HepG2 (cell line): Measurements from ENCODE around the gene SNX6. TPM values are rescaled to one million over a fixed set of nuclear protein-coding genes. Genes with fewer than 3 reads are reported as not detected.

Experiments
- ATAC-seq: fragments of 200-7000 bp; cut with Tn5 transposase; 3 replicates; pipeline ENCODE4 v1.9.1; 2020; ENCODE audit warnings: mild to moderate bottlenecking, moderate library complexity
- BruUV-seq: library from RNA; stranded (reverse); fragments of 400-500 nt; replicated peaks from 2 replicates; lab custom pipeline; 2021; lab: Mats Ljungman, UMichigan
- CTCF ChIA-PET: fragments of 300-600 bp; formaldehyde crosslinking; extraction: SDS; loops from one replicate; lab custom pipeline; 2021; ENCODE audit warnings: low total read pairs, inconsistent platforms, low intra/inter-chr PET ratio; lab: Yijun Ruan, JAX
- POLR2A ChIA-PET: fragments of 350-600 bp; sonication (Branson Sonifier 250); formaldehyde crosslinking; loops from one replicate; lab custom pipeline; 2020; ENCODE audit warnings: antibody characterized with exemption, inconsistent platforms; lab: Yijun Ruan, JAX
- DNase-seq: peaks from one replicate; pipeline ENCODE4 v3.0.0-alpha.2; 2015; ENCODE audit warnings: low spot score
- FAIRE-seq: peaks from 3 replicates; lab custom pipeline; 2011; peaks lifted over from hg19 to GRCh38; lab: Jason Lieb, UNC
- H2AFZ ChIP-seq: one replicate; pipeline ENCODE4 v1.6.1; 2011; ENCODE audit warnings: low read length, inconsistent platforms
- H3K27ac ChIP-seq: fragments of 300-600 bp; 3 replicates; pipeline ENCODE4 v1.8.0; 2011; ENCODE audit warnings: mixed run types, mild to moderate bottlenecking, mixed read lengths, low read length, inconsistent platforms; ENCODE audit not compliant: insufficient read depth; ENCODE audit errors: extremely low read length
- H3K27me3 ChIP-seq, 2 experiments: fragments of 200-600 bp in 1 of 2; 2 replicates in 1 of 2; 3 replicates in 1 of 2; pipeline versions ENCODE4 v1.6.0 to v1.8.0; 2011; ENCODE audit warnings: low read length in 2 of 2, mild to moderate bottlenecking in 2 of 2, moderate library complexity in 2 of 2, inconsistent platforms in 1 of 2; ENCODE audit not compliant: insufficient read depth in 2 of 2, control insufficient read depth in 1 of 2
- H3K36me3 ChIP-seq, 2 experiments: fragments of 200-600 bp in 1 of 2; replicated peaks in 1 of 2; 2 replicates in 1 of 2; 3 replicates in 1 of 2; pipeline versions ENCODE4 v1.5.1 to v1.8.0; 2011; ENCODE audit warnings: low read length in 2 of 2, inconsistent platforms in 1 of 2; ENCODE audit not compliant: insufficient read depth in 2 of 2, control insufficient read depth in 1 of 2
- H3K4me1 ChIP-seq: 2 replicates; pipeline ENCODE4 v1.5.1; 2012; ENCODE audit warnings: low read length, inconsistent platforms; ENCODE audit not compliant: insufficient read depth
- H3K4me2 ChIP-seq: 2 replicates; pipeline ENCODE4 v1.6.0; 2011; ENCODE audit warnings: low read depth, low read length, inconsistent platforms
- H3K4me3 ChIP-seq, 3 experiments: fragments of 200-600 bp in 1 of 3; sonication (generic), shearing (Covaris generic) in 1 of 3; replicated peaks in 1 of 3; 2 replicates each; pipeline ENCODE4 v1.5.1; 2011 to 2016; ENCODE audit warnings: low read length in 3 of 3, inconsistent platforms in 2 of 3, low read depth in 2 of 3, mild to moderate bottlenecking in 2 of 3, control low read depth in 1 of 3, mixed read lengths in 1 of 3; ENCODE audit not compliant: insufficient read depth in 1 of 3
- H3K79me2 ChIP-seq: one replicate; pipeline ENCODE4 v1.6.1; 2011; ENCODE audit warnings: low read length, inconsistent platforms; ENCODE audit not compliant: insufficient read depth
- H3K9ac ChIP-seq: 2 replicates; pipeline ENCODE4 v1.6.0; 2011; ENCODE audit warnings: mild to moderate bottlenecking, low read depth, low read length, inconsistent platforms; ENCODE audit not compliant: insufficient read depth
- H3K9me3 ChIP-seq: 2 replicates; pipeline ENCODE4 v1.5.1; 2012; ENCODE audit warnings: mild to moderate bottlenecking, low read length
- H4K20me1 ChIP-seq: 2 replicates; pipeline ENCODE4 v1.6.0; 2011; ENCODE audit warnings: inconsistent platforms, mild to moderate bottlenecking, low read length, moderate library complexity; ENCODE audit not compliant: insufficient read depth
- ELF4 ChIP-seq: sonication (generic); formaldehyde crosslinking; IDR thresholded peaks from 2 replicates; pipeline ENCODE4 v1.5.0; 2020; ENCODE audit warnings: missing genetic modification reagents, mild to moderate bottlenecking, moderate library complexity, borderline replicate concordance
- GZF1 ChIP-seq: sonication (generic); formaldehyde crosslinking; IDR thresholded peaks from 2 replicates; pipeline ENCODE4 v1.5.1; 2020; ENCODE audit warnings: mild to moderate bottlenecking, missing genetic modification reagents
- MAF1 ChIP-seq: sonication (generic); formaldehyde crosslinking; IDR thresholded peaks from 2 replicates; pipeline ENCODE4 v1.5.0; 2020; ENCODE audit warnings: missing genetic modification reagents, borderline replicate concordance
- MYC ChIP-seq: sonication (generic); formaldehyde crosslinking; IDR thresholded peaks from 2 replicates; pipeline ENCODE4 v1.9.0; 2021; ENCODE audit warnings: missing genetic modification reagents, borderline replicate concordance
- RFX5 ChIP-seq: IDR thresholded peaks from 2 replicates; pipeline ENCODE4 v1.6.1; 2011; ENCODE audit warnings: low read depth, low read length, improper control_type of control experiment
- SIN3A ChIP-seq: IDR thresholded peaks from 2 replicates; pipeline ENCODE4 v1.6.1; 2011; ENCODE audit warnings: low read depth, mild to moderate bottlenecking, control low read depth, low read length, borderline replicate concordance
- STAG1 ChIP-seq: sonication (generic); formaldehyde crosslinking; IDR thresholded peaks from 2 replicates; pipeline ENCODE4 v1.4.0; 2020; ENCODE audit warnings: missing genetic modification reagents
- TCF7L2 ChIP-seq: IDR thresholded peaks from 2 replicates; pipeline ENCODE4 v1.6.1; 2011; ENCODE audit warnings: mild to moderate bottlenecking, low read depth, low read length, moderate library complexity
- THAP11 ChIP-seq: IDR thresholded peaks from 2 replicates; pipeline ENCODE4 v1.6.1; 2016; ENCODE audit warnings: missing biosample characterization, missing genetic modification reagents
- ZFP36 ChIP-seq: fragments of 150-350 bp; IDR thresholded peaks from 2 replicates; pipeline ENCODE4 v1.6.1; 2018; ENCODE audit warnings: borderline replicate concordance, low read length, low read depth; ENCODE audit not compliant: partially characterized antibody
- ZNF430 ChIP-seq: sonication (generic); formaldehyde crosslinking; IDR thresholded peaks from 2 replicates; pipeline ENCODE4 v1.9.0; 2021; ENCODE audit warnings: mild to moderate bottlenecking, missing genetic modification reagents
- ZNF615 ChIP-seq: sonication (generic); formaldehyde crosslinking; IDR thresholded peaks from 2 replicates; pipeline ENCODE4 v1.5.0; 2020; ENCODE audit warnings: mild to moderate bottlenecking, missing genetic modification reagents, borderline replicate concordance
- ZNF703 ChIP-seq: sonication (generic); formaldehyde crosslinking; IDR thresholded peaks from 2 replicates; pipeline ENCODE4 v1.5.1; 2020; ENCODE audit warnings: missing genetic modification reagents, mild to moderate bottlenecking, moderate library complexity, borderline replicate concordance
- WGBS: methylation state at CpG from one replicate; pipeline ENCODE4 v1.1.6; 2017; ENCODE audit warnings: low lambda C conversion rate; 5-methylcytosine and 5-hydroxymethylcytosine counted together
- in situ Hi-C: cut with HindIII; loops from 2 replicates; pipeline ENCODE4 v1.10.0; 2017; ENCODE audit warnings: low pct_unique_long_range_greater_than_20kb; ENCODE audit not compliant: extremely low pct_ligation_motif_present
- intact Hi-C: fragments of 100-400 bp; cut with micrococcal nuclease; formaldehyde crosslinking; loops from one replicate; pipeline ENCODE4 v1.10.0; 2022; ENCODE audit not compliant: unreplicated experiment
- polyA plus RNA-seq, 8 experiments: library from polyadenylated mRNA; depleted of rRNA in 3 of 8; stranded (reverse) in 7 of 8; unstranded in 1 of 8; fragments of >200 nt; fragmentation: Illumina TruSeq in 4 of 8; extraction: Trizol in 4 of 8; gene quantifications; 2 replicates each; pipeline versions ENCODE4 v1.2.1 to v1.2.3, GENCODE V29; 2011 to 2016; ENCODE audit warnings: low read depth in 4 of 8, missing spikeins in 1 of 8, mixed read lengths in 1 of 8; ENCODE audit not compliant: insufficient read depth in 1 of 8
- total RNA-seq, 5 experiments: library from RNA; depleted of rRNA; stranded (reverse); fragments of >200 nt; fragmentation: Illumina TruSeq; extraction: Trizol; gene quantifications; 2 replicates each; pipeline ENCODE4 v1.2.3, GENCODE V29; 2016; ENCODE audit warnings: low read depth in 1 of 5
- TF ChIP-seq, protein P1 (sequence below): sonication (generic); formaldehyde crosslinking; IDR thresholded peaks from 2 replicates; pipeline ENCODE4 v1.9.0; 2021; ENCODE audit warnings: missing genetic modification reagents, borderline replicate concordance
- TF ChIP-seq, protein P2 (sequence below): sonication (generic); formaldehyde crosslinking; IDR thresholded peaks from 2 replicates; pipeline ENCODE4 v1.5.0; 2020; ENCODE audit warnings: mild to moderate bottlenecking, missing genetic modification reagents

SNX6 gene
- total and polyA plus RNA-seq, 2 of the 13 experiments (the other 11 are each of a cell fraction or from before 2014, with no cell fraction given), result 92.3 to 169 TPM

DNA sequence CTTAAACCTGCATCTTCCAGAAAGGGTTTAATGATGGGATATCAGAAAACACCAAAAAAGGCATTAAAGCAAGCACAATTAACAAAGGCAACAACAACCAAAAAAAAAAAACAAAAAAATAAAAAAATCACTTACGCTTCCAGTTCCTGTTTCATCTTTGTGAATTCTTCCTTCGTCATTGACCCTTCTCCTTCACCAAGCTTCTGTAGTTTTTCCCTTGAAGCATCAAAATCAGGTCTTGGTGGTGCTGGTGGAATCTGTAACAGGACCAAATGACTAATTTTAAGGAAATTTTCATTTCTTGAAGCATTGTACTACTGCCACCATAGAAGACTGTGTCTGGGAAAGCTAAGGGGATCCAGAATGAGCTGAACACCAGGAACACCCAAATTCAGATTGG lies 24.5 kb downstream of the SNX6 start:
- no TSS peak for BruUV-seq

DNA sequence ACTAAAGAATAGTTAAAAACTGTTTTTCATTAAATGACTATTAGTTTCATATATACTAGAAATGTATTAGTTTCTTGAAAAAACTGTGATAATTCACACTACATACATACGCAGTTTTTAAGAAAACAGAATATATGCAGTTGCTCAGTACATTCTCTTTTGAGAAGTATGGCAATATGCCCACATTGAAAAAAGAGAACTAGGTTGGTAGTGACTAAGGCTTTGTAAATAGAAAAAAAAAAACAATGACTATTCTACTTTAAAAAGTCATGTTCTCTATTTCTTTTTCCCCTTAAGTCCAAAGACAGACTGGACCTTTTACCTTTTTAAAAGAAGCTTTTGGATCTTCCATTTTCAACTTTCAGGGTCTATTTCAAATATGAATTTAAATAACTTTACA lies 25.0 kb downstream of the SNX6 start:
- H3K4me1 ChIP-seq, result no peaks in the 10 kb centered on the region
- BruUV-seq, result TSS peak; percentile 49
- no peak for ATAC-seq
- POLR2A ChIA-PET, result no interaction called here
- no peak overlapping the region for H3K4me3 ChIP-seq
- H3K27me3 ChIP-seq, result no peaks in the 10 kb centered on the region
- H3K27ac ChIP-seq, result no peak overlapping the region
- no peak overlapping the region for H2AFZ ChIP-seq
- in situ Hi-C loops, result no loop called here
- no peak for FAIRE-seq
- no peaks in the 10 kb centered on the region for H3K79me2 ChIP-seq
- CTCF ChIA-PET, result no interaction called here
- no peak for DNase-seq
- no peak overlapping the region for H3K9ac ChIP-seq
- peaks cover 50 to 85% of the 10 kb centered on the region in 2 experiments for H3K36me3 ChIP-seq
- no peaks in the 10 kb centered on the region for H3K9me3 ChIP-seq
- intact Hi-C loops, result no loop called here
- no peaks in the 10 kb centered on the region for H4K20me1 ChIP-seq
- 100% methylated on average over 1 of the region's 1 CpG for whole genome bisulfite sequencing
- H3K4me2 ChIP-seq, result no peak overlapping the region
- TF ChIP-seq THAP11 (no peak), SIN3A (no peak), ZNF615 (CRISPR knock-in tag) (no peak), TCF7L2 (no peak), ZNF703 (CRISPR knock-in tag) (no peak), ZFP36 (no peak), RFX5 (no peak), GZF1 (CRISPR knock-in tag) (no peak), MYC (CRISPR knock-in tag) (no peak), MAF1 (CRISPR knock-in tag) (no peak)
- TF ChIP-seq, protein P1, sequence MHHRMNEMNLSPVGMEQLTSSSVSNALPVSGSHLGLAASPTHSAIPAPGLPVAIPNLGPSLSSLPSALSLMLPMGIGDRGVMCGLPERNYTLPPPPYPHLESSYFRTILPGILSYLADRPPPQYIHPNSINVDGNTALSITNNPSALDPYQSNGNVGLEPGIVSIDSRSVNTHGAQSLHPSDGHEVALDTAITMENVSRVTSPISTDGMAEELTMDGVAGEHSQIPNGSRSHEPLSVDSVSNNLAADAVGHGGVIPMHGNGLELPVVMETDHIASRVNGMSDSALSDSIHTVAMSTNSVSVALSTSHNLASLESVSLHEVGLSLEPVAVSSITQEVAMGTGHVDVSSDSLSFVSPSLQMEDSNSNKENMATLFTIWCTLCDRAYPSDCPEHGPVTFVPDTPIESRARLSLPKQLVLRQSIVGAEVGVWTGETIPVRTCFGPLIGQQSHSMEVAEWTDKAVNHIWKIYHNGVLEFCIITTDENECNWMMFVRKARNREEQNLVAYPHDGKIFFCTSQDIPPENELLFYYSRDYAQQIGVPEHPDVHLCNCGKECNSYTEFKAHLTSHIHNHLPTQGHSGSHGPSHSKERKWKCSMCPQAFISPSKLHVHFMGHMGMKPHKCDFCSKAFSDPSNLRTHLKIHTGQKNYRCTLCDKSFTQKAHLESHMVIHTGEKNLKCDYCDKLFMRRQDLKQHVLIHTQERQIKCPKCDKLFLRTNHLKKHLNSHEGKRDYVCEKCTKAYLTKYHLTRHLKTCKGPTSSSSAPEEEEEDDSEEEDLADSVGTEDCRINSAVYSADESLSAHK, result no peak

More for the DNA sequence above, 24.5 kb downstream of the SNX6 start:
- Histone ChIP-seq H3K9me3 (no peaks in the 10 kb centered on the region), H3K4me2 (no peak overlapping the region)
- 95% methylated on average over 2 of the region's 2 CpGs for WGBS
- TF ChIP-seq ZNF430 (CRISPR knock-in tag), result 0 out of 2 replicates have a peak, but pooled peaks have one; percentile 17
- 0 out of 2 replicates have a peak, but pooled peaks have one; percentile 15 for TF ChIP-seq ELF4
- TF ChIP-seq STAG1 (CRISPR knock-in tag), result no peak
- TF ChIP-seq, protein P2, sequence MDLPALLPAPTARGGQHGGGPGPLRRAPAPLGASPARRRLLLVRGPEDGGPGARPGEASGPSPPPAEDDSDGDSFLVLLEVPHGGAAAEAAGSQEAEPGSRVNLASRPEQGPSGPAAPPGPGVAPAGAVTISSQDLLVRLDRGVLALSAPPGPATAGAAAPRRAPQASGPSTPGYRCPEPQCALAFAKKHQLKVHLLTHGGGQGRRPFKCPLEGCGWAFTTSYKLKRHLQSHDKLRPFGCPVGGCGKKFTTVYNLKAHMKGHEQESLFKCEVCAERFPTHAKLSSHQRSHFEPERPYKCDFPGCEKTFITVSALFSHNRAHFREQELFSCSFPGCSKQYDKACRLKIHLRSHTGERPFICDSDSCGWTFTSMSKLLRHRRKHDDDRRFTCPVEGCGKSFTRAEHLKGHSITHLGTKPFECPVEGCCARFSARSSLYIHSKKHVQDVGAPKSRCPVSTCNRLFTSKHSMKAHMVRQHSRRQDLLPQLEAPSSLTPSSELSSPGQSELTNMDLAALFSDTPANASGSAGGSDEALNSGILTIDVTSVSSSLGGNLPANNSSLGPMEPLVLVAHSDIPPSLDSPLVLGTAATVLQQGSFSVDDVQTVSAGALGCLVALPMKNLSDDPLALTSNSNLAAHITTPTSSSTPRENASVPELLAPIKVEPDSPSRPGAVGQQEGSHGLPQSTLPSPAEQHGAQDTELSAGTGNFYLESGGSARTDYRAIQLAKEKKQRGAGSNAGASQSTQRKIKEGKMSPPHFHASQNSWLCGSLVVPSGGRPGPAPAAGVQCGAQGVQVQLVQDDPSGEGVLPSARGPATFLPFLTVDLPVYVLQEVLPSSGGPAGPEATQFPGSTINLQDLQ (CRISPR knock-in tag), result no peak
- TF ChIP-seq, all 625 proteins: peak for 2
- Histone ChIP-seq H3K79me2 (no peaks in the 10 kb centered on the region), H3K4me3 (no peak overlapping the region), H3K4me1 (no peaks in the 10 kb centered on the region), H2AFZ (no peak overlapping the region), H3K27me3 (no peaks in the 10 kb centered on the region), H3K36me3 (peaks cover 46 to 82% of the 10 kb centered on the region in 2 experiments), H4K20me1 (no peaks in the 10 kb centered on the region), H3K27ac (no peak overlapping the region), H3K9ac (no peak overlapping the region)
- ChIA-PET POLR2A (no interaction called here), CTCF (no interaction called here)
- FAIRE-seq, result no peak
- ATAC-seq, result no peak
- in situ Hi-C loops (no loop called here), intact Hi-C loops (no loop called here)
- DNase-seq, result no peak
